ENCODE results near the gene PLEKHG7.

PLEKHG7 gene

DNA sequence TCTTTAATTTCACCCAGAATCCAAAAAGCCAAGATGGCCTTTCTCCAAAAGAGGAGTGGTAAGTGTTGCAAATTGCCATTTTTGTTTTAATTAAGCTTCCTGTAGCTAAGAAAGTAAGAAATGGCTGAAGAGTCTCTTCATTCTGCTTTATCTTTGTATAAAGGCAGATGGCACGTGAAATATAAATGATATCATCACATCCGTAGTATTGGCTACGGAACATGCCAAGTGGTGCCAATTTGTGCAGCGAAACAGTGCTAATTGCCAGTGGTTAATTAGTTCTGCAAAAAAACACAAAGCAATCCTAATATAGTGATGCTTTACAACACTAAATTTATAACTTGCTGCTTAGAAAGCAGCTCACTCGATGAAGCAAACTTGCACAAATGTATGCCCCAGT lies 29.4 kb downstream of the PLEKHG7 start:
- ChIA-PET CTCF (interaction anchor here (0.6 kb wide), 1 partner anchor 97 kb away, joined by 3 read pairs; no protein-coding TSS in a partner anchor), POLR2A (no interaction called here)
- TF ChIP-seq SUZ12 (IDR thresholded peaks at IDR 0.05) (no peak), LEF1 (IDR thresholded peaks at IDR 0.05; ENCODE audit: borderline replicate concordance) (no peak), SP1 (IDR thresholded peaks at IDR 0.05) (no peak), TARDBP (IDR thresholded peaks at IDR 0.05) (no peak), FOXA1 (IDR thresholded peaks at IDR 0.05) (no peak), BHLHE40 (IDR thresholded peaks at IDR 0.05; ENCODE audit: borderline replicate concordance) (no peak), NFRKB (IDR thresholded peaks at IDR 0.05) (no peak), ZNF384 (IDR thresholded peaks at IDR 0.05) (no peak), CTBP1 (IDR thresholded peaks at IDR 0.05; ENCODE audit: borderline replicate concordance) (no peak), FOXK2 (IDR thresholded peaks at IDR 0.05) (no peak), ELF4 (IDR thresholded peaks at IDR 0.05) (no peak), HDGF (IDR thresholded peaks at IDR 0.05; ENCODE audit: borderline replicate concordance) (no peak), ARNT (IDR thresholded peaks at IDR 0.05) (no peak), L3MBTL2 (conservative IDR thresholded peaks at IDR 0.05) (no peak), FOXM1 (IDR thresholded peaks at IDR 0.05; ENCODE audit: borderline replicate concordance) (no peak)
- TF ChIP-seq, protein P1, sequence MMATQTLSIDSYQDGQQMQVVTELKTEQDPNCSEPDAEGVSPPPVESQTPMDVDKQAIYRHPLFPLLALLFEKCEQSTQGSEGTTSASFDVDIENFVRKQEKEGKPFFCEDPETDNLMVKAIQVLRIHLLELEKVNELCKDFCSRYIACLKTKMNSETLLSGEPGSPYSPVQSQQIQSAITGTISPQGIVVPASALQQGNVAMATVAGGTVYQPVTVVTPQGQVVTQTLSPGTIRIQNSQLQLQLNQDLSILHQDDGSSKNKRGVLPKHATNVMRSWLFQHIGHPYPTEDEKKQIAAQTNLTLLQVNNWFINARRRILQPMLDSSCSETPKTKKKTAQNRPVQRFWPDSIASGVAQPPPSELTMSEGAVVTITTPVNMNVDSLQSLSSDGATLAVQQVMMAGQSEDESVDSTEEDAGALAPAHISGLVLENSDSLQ (IDR thresholded peaks at IDR 0.05) = no peak
- no peak for DNase-seq (ENCODE audit: extremely low spot score)

DNA sequence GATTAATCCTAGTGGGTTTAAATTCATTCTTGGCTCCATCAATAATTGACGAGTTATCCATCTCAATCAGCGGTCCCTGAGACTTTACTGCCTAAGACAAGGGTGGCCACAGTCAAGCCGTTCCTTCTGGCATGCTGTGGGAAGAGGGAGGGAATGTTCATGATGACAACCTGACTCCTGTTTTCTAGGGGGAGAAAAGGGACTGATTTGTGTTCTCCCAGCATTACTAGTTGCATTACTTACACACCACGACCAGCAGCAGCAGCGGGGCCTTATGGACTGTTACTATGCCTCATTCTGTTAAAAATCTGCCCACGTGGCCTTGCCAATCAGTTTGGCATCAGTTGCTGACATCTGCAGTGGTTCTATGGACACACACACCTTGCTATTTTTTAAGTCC lies 29.9 kb downstream of the PLEKHG7 start:
- POLR2A ChIA-PET = no interaction called here

DNA sequence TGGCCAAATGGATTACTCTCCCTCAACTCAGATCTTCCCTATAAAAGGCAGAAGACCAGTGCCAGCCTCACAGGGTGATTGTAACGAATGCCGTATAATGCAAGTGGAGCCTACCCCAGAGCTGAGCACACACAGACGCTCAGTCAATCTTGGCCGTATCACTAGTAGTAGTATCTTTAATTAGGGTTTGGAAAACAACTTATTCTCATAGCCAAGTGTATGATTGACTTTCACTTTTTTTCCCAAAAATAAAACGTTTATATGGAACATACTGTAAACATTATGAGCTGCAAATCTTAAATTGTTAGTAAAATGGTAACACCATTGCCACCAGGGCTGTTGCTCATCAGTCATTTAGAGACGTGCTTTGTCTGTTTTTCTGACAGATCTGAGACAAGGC lies 30.4 kb downstream of the PLEKHG7 start:
- CTCF ChIA-PET = no interaction called here
- DNase-seq (ENCODE audit: extremely low spot score) = no peak
- TF ChIP-seq ZNF384 (IDR thresholded peaks at IDR 0.05) = no peak
- no peak for TF ChIP-seq ELF4 (IDR thresholded peaks at IDR 0.05)
- POLR2A ChIA-PET = no interaction called here

More for the DNA sequence above, 29.9 kb downstream of the PLEKHG7 start:
- CTCF ChIA-PET = interaction anchor here (0.6 kb wide), 1 partner anchor 96 kb away, joined by 3 read pairs; no protein-coding TSS in a partner anchor
- no peak for DNase-seq (ENCODE audit: extremely low spot score)
- TF ChIP-seq ELF4 (IDR thresholded peaks at IDR 0.05) (no peak), FOXM1 (IDR thresholded peaks at IDR 0.05; ENCODE audit: borderline replicate concordance) (no peak), L3MBTL2 (conservative IDR thresholded peaks at IDR 0.05) (no peak), FOXA1 (IDR thresholded peaks at IDR 0.05) (no peak), TARDBP (IDR thresholded peaks at IDR 0.05) (no peak), BHLHE40 (IDR thresholded peaks at IDR 0.05; ENCODE audit: borderline replicate concordance) (no peak), HDGF (IDR thresholded peaks at IDR 0.05; ENCODE audit: borderline replicate concordance) (no peak), SUZ12 (IDR thresholded peaks at IDR 0.05) (no peak), ZNF384 (IDR thresholded peaks at IDR 0.05) (no peak), ARNT (IDR thresholded peaks at IDR 0.05) (no peak), SP1 (IDR thresholded peaks at IDR 0.05) (no peak), LEF1 (IDR thresholded peaks at IDR 0.05; ENCODE audit: borderline replicate concordance) (no peak), CTBP1 (IDR thresholded peaks at IDR 0.05; ENCODE audit: borderline replicate concordance) (no peak), FOXK2 (IDR thresholded peaks at IDR 0.05) (no peak), NFRKB (IDR thresholded peaks at IDR 0.05) (no peak)

DNA sequence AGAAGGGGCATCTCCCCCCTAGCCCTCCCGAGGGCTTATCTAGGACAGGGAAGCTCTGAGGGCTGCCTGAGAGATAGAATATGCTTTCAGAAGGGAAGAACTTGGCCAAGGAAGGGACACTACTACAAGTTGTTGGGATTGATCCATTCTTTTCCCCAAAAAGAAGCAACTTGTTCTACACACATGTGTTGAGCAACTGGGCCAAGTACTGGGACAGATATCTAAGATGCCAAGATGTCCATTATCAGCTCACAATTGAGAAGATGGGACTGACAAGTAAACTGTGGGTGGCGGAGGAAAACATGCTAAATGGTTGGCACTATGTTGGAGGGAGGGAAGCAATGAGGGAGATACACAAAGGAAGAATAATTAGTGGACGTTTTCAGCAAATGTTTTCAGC lies 30.9 kb downstream of the PLEKHG7 start:
- TF ChIP-seq L3MBTL2 (conservative IDR thresholded peaks at IDR 0.05) = no peak
- TF ChIP-seq BHLHE40 (IDR thresholded peaks at IDR 0.05; ENCODE audit: borderline replicate concordance) = no peak
- no peak for TF ChIP-seq HDGF (IDR thresholded peaks at IDR 0.05; ENCODE audit: borderline replicate concordance)
- TF ChIP-seq SP1 (IDR thresholded peaks at IDR 0.05) = no peak
- TF ChIP-seq, protein P1 (IDR thresholded peaks at IDR 0.05) = no peak
- no peak for TF ChIP-seq ARNT (IDR thresholded peaks at IDR 0.05)
- no peak for TF ChIP-seq TARDBP (IDR thresholded peaks at IDR 0.05)
- no peak for TF ChIP-seq FOXA1 (IDR thresholded peaks at IDR 0.05)
- no peak for TF ChIP-seq SUZ12 (IDR thresholded peaks at IDR 0.05)
- ChIA-PET CTCF (no interaction called here), POLR2A (no interaction called here)
- DNase-seq (ENCODE audit: extremely low spot score) = no peak

DNA sequence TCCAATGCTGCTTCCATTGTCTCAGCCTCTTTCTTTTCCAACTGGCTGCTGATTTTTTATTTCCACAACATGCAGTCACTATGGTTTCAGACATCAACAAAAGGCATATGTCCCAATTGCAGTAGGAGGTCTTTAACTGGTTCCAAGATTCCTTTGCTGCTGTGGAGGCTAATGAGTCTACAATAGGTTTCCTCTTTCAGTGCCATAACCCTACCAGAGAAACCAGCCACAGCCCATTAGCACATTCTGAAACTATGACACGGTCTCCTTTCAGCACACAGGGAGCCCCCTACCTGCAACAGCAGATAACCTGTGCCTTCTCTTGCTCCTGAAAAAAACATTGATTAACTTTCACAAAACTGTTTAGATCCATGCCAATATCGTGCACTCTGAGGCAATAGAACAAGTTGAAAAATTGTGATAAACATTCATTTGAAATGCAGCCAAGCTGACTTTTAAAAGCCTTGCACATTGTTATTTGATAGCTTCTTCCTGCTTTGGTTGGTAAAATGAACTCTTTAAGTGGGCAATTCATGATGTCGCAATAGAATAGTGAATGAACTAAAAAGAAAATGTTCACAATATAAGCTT lies 32.4 kb downstream of the PLEKHG7 start:
- POLR2A ChIA-PET = no interaction called here
- CTCF ChIA-PET = no interaction called here
- DNase-seq (ENCODE audit: extremely low spot score) = peak; percentile 16

DNA sequence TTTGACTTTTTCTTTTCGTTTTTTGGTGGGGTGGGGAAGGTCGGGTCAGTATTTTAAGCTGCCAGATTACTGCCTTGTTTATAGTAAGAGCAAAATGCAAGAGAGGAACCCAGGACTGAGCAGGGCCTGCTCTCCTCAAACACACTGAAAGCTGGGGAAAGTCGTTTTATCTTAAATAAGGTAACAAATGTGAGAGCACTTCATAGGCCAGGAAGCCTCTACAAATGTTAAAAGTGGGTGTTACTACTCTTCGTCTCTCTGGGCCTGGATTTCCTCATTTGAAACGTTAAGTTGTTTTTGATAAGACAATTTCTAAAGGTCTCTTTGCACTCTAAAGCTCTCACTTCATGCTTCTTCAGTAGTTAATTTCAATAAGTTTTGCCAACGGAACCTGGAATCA lies 33.8 kb downstream of the PLEKHG7 start:
- ChIA-PET POLR2A (no interaction called here), CTCF (no interaction called here)
- DNase-seq (ENCODE audit: extremely low spot score) = no peak
- TF ChIP-seq SUZ12 (IDR thresholded peaks at IDR 0.05) (no peak), HDGF (IDR thresholded peaks at IDR 0.05; ENCODE audit: borderline replicate concordance) (no peak), TARDBP (IDR thresholded peaks at IDR 0.05) (no peak), SP1 (IDR thresholded peaks at IDR 0.05) (no peak), CTBP1 (IDR thresholded peaks at IDR 0.05; ENCODE audit: borderline replicate concordance) (no peak), FOXM1 (IDR thresholded peaks at IDR 0.05; ENCODE audit: borderline replicate concordance) (no peak), ELF4 (IDR thresholded peaks at IDR 0.05) (no peak), ARNT (IDR thresholded peaks at IDR 0.05) (no peak), FOXA1 (IDR thresholded peaks at IDR 0.05) (no peak), FOXK2 (IDR thresholded peaks at IDR 0.05) (no peak), BHLHE40 (IDR thresholded peaks at IDR 0.05; ENCODE audit: borderline replicate concordance) (no peak), ZNF384 (IDR thresholded peaks at IDR 0.05) (no peak), NFRKB (IDR thresholded peaks at IDR 0.05) (no peak), L3MBTL2 (conservative IDR thresholded peaks at IDR 0.05) (no peak), LEF1 (IDR thresholded peaks at IDR 0.05; ENCODE audit: borderline replicate concordance) (no peak)
- TF ChIP-seq, protein P1 (IDR thresholded peaks at IDR 0.05) = no peak

More for the DNA sequence above, 32.4 kb downstream of the PLEKHG7 start:
- TF ChIP-seq FOXK2 (IDR thresholded peaks at IDR 0.05) (no peak), LEF1 (IDR thresholded peaks at IDR 0.05; ENCODE audit: borderline replicate concordance) (no peak), ARNT (IDR thresholded peaks at IDR 0.05) (no peak), L3MBTL2 (conservative IDR thresholded peaks at IDR 0.05) (no peak), ELF4 (IDR thresholded peaks at IDR 0.05) (no peak), BHLHE40 (IDR thresholded peaks at IDR 0.05; ENCODE audit: borderline replicate concordance) (no peak)
- TF ChIP-seq, protein P1 (IDR thresholded peaks at IDR 0.05) = no peak
